GM18868 (cell line): Measurements from ENCODE around the gene IMMP2L.
"Not testable (repeated sequence)": the region's sequence is repeated elsewhere in the genome, so short reads cannot be mapped to it uniquely, and the experiment has no call there.

ENCODE experiments used
- ATAC-seq: cut with Tn5 transposase; IDR thresholded peaks from one replicate; pipeline ENCODE4 v1.9.1; 2021; ENCODE audit warnings: mild to moderate bottlenecking, moderate library complexity; ENCODE audit not compliant: unreplicated experiment

IMMP2L gene

GRCh38 chr7:111561904-111562732 is at the start of gene IMMP2L:
Gene IMMP2L (minus strand): TSS chr7:111562492.
- ATAC-seq = peak; percentile 73

- ATAC-seq = not testable (repeated sequence)
Observed at GRCh38 chr7:111609483-111610254, 47.4 kb upstream of the IMMP2L start.

- ATAC-seq = no peak
Observed at GRCh38 chr7:111607621-111608020, 45.3 kb upstream of the IMMP2L start.

GRCh38 chr7:111605246-111605645 is 43.0 kb upstream of the IMMP2L start:
- no peak for ATAC-seq

- no peak for ATAC-seq
Observed at GRCh38 chr7:111600091-111600490, 37.8 kb upstream of the IMMP2L start.

- ATAC-seq = no peak
Observed at GRCh38 chr7:111595780-111596179, 33.5 kb upstream of the IMMP2L start.

DNA sequence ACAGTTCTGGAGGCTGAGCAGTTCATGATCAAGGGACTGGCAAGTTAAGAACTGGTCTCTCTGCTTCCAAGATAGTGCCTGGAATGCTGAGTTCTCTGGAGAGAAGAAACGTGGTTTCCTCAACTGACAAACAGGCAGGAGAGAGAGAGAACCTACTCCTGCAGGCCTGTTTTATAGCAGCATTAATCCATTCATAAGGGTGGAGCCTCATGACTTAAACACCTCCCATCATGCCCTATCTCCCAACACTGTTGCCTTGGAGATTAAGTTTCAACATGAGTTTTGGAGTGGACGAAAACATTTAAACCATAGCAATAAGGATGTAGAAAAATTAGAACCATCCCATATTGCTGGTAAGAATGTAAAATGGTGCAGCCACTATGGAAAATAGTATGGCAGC is 32.3 kb upstream of the IMMP2L start:
- no peak for ATAC-seq

DNA sequence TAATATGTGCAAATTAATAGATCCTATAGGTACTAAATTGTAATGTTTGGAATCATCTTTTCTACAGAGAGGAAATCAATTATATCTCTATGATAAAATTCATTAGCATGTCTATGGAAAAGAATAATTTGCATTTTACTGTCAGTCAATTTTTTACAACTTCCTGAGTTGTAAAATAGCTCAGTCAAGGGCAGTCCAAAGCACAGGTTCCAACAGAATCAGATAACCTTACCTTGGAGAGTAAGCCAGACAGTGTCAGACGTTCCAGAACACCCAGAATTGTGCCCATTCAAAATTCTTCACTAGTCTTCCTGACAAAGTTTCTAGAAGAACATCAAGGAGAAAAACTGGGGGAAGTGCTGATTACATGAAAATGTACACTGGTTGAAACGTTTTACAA is 31.1 kb upstream of the IMMP2L start:
- no peak for ATAC-seq

DNA sequence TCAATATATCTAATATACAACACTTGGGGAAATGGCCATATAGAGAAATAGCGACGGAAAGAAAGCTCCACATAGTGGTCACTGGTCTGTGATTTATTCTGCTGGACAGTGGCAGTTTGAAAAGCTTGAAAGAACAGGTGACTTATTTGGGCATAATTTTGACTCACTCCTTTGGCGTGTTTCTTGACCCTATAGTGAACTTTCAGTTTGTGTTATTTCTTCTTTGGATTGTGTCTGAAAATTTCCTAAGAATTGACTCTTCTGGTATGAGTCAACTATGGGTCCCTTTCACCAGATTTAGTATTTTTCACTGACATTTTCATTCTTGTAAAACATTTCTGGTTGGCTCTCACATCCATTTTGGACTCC is 25.8 kb upstream of the IMMP2L start:
- peak; percentile 75 for ATAC-seq

- ATAC-seq = no peak
Observed at GRCh38 chr7:111587410-111588064, 25.2 kb upstream of the IMMP2L start.

DNA sequence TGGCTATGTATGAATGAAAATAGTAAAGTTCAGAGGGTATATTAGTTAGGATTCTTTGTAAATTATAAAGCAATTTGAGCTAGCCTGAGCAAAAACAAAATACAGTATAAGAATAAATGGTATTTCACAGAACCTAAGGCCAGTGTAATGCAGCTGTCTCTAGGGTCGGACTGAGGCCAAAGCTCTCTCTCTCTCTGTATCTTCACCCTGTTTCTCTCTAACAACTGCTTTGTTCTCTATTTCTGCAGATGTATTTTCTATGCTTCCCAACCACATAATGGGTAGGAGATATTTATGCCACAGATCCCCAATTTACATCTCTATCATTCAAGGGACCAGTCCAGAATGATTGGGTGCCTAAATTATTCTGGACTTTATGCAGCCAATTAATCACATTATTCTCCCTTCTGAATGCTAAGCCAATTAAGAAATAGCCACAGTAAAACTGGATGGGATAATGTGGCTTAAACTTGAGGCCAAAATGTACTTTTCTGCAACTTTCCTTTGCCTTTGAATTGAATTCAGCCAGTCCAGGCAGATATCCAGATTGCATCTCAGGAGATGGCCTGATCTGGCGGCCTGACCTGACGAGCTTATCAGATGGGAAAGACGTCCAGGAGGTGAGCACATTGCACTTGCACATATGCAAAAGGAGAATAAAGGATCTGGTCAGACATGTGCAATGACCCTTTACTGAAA is 24.6 kb upstream of the IMMP2L start:
- no peak for ATAC-seq

DNA sequence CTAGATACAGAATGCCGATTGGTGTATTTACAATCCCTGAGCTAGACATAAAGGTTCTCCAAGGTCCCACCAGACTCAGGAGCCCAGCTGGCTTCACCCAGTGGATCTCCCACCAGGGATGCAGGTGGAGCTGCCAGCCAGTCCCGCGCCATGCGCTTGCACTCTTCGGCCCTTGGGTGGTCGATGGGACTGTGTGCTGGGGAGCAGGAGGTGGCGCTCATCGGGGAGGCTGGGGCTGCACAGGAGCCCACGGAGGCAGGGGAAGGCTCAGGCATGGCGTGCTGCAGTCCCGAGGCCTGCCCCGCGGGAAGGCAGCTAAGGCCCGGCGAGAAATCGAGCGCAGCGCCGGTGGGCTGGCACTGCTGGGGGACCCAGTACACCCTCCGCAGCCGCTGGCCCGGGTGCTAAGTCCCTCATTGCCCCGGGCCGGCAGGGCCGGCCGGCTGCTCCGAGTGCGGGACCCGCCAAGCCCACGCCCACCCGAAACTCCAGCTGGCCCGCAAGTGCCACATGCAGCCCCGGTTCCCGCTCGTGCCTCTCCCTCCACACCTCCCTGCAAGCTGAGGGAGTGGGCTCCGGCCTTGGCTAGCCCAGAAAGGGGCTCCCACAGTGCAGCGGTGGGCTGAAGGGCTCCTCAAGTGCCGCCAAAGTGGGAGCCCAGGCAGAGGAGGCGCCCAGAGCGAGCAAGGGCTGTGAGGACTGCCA is 19.6 kb upstream of the IMMP2L start:
- ATAC-seq = not testable (repeated sequence)

DNA sequence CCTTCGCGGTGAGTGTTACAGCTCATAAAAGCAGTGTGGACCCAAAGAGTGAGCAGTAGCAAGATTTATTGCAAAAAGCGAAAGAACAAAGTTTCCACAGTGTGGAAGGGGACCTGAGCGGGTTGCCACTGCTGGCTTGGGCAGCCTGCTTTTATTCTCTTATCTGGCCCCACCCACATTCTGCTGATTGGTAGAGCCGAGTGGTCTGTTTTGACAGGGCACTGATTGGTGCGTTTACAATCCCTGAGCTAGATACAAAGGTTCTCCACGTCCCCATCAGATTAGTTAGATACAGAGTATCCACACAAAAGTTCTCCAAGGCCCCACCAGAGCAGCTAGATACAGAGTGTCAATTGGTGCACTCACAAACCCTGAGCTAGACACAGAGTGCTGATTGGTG is 18.9 kb upstream of the IMMP2L start:
- not testable (repeated sequence) for ATAC-seq

DNA sequence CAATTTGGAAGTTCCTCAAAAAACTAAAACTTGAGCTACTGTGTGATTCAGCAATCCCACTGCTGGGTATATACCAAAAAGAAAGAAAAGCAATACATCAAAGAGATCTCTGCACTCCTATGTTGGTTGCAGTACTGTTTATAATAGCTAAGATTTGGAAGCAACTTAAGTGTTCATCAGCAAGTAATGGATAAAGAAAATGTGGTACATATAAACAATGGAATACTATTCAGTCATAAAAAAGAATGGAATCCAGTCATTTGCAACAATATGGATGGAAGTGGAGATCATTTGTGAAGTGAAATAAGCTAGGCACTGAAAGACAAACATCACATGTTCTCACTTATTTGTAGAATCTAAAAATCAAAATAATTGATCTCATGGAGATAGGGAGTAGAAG is 16.5 kb upstream of the IMMP2L start:
- ATAC-seq = no peak

DNA sequence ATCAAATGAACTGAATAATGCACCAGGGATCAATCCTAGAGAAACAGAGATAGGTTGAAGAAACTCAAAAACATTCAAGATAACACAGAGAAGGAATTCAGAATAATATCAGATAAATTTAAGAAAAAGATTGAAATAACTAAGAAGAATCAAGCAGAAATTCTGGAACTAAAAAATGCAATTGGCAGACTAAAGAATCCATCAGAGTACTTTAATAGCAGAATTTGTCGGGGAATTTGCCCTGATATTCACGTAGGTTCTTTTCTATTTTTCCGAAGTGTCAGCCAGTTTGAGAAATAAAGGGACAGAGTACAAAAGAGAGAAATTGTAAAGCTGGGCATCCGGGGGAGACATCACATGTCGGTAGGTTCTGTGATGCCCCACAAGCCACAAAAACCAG is 9.4 kb upstream of the IMMP2L start:
- ATAC-seq = no peak

DNA sequence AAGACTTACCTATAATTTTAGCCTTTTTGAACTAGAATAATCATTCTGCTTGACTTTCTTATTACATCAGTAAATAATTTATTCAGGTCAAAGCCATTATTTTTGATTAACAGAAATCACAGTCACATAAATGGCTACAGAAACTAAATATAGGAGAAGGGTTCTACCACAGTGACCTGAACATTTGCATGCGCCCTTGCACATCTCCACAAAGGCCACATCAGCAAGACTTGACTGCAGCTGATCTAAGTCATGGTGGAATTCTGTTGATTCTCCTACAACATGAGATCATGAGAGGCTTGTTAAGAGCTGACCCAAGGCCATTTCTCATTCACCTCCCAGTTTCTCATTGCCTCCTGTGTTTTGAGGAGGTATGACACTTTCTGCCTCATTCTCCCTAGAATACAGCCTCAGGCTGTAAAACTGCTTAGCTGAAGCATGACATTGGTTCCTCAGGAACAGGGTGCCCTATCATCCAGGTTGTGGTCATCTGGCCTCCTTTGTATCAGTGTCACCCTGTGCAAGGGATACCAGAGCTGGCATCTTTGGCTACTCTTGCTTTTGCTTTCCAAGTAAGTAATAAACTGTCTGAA is 6.7 kb upstream of the IMMP2L start:
- no peak for ATAC-seq

- no peak for ATAC-seq
Observed at GRCh38 chr7:111568419-111568818, 6.1 kb upstream of the IMMP2L start.

DNA sequence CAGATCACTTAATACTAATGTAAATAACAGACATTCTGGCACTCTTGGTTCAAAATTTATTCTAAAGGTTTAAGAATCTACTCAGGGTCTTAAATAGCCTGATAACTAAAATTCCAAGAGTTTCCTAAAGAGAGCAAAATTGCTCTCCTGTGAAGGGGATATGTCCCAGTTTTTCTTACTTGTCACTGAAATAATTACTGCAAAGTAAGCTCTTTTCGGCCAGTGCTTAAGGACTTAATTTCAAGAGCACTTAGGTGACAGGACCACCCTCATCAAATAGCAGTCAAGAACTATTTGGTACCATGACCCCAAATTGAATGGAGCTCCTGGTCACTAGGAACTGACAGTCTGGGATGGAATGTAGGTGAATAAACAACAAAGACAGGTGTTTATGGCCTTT is 1.8 kb upstream of the IMMP2L start:
- ATAC-seq = no peak

DNA sequence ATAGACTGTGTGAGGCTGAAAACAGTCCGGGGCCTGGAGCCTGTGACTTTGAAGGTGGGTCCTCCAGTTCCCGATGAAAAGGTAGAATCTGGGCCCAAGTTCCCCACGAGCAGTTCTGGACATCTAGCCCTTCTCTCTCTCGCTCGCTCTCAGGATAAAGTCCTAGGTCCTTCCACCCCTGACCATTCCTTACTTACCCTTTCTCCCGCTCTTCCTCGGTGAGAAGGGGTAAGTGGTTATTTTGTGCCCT is 713 bp downstream of the IMMP2L start:
- ATAC-seq = no peak
